KBM-7 (cell line): ENCODE data around the gene TM7SF3.
"Not testable (repeated sequence)": the region's sequence is repeated elsewhere in the genome, so short reads cannot be mapped to it uniquely, and the experiment has no call there.

Experiments used
- DNase-seq: peaks from one replicate; pipeline ENCODE4 v3.0.0-alpha.2; 2015
- in situ Hi-C: fragments of 300-500 bp; cut with MboI; formaldehyde crosslinking; loops from 2 replicates; pipeline ENCODE4 v1.14.3; 2020; ENCODE audit warnings: low sequenced_read_pairs, low pct_unique_long_range_greater_than_20kb, mixed read lengths

TM7SF3 gene

GRCh38 chr12:27014085-27014858 is at the start of gene TM7SF3:
TM7SF3 (minus strand) TSS chr12:27014384; CDS start chr12:27014168, 216 bp downstream.
- in situ Hi-C loops: no loop called here

GRCh38 chr12:27063250-27063851 is 49.2 kb upstream of the TM7SF3 start:
- DNase-seq: no peak
- in situ Hi-C loops: no loop called here

More at GRCh38 chr12:27014085-27014858, at the start of gene TM7SF3:
- DNase-seq: peak; percentile 97

GRCh38 chr12:27061317-27061716 is 47.1 kb upstream of the TM7SF3 start:
- in situ Hi-C loops: no loop called here

GRCh38 chr12:27060740-27061139 is 46.6 kb upstream of the TM7SF3 start:
- no peak for DNase-seq
- in situ Hi-C loops: no loop called here

More at GRCh38 chr12:27061317-27061716, 47.1 kb upstream of the TM7SF3 start:
- DNase-seq: no peak

- in situ Hi-C loops: no loop called here
- no peak for DNase-seq
These were observed 43.4 kb upstream of the TM7SF3 start for GRCh38 chr12:27057543-27057942.

GRCh38 chr12:27055966-27056365 is 41.8 kb upstream of the TM7SF3 start:
- no peak for DNase-seq
- in situ Hi-C loops: no loop called here

- in situ Hi-C loops: no loop called here
- DNase-seq: no peak
These were observed 38.6 kb upstream of the TM7SF3 start for GRCh38 chr12:27052742-27053141.

- in situ Hi-C loops: no loop called here
- DNase-seq: no peak
These were observed 38.0 kb upstream of the TM7SF3 start for GRCh38 chr12:27052176-27052575.

GRCh38 chr12:27048822-27049752 is 34.9 kb upstream of the TM7SF3 start:
- in situ Hi-C loops: no loop called here
- DNase-seq: no peak

GRCh38 chr12:27042018-27042417 is 27.8 kb upstream of the TM7SF3 start:
- DNase-seq, in situ Hi-C loops: not testable (repeated sequence)

- in situ Hi-C loops, DNase-seq: not testable (repeated sequence)
These were observed 26.5 kb upstream of the TM7SF3 start for GRCh38 chr12:27040637-27041036.

GRCh38 chr12:27034607-27035293 is 20.6 kb upstream of the TM7SF3 start:
- in situ Hi-C loops: no loop called here
- no peak for DNase-seq

GRCh38 chr12:27032679-27033078 is 18.5 kb upstream of the TM7SF3 start:
- in situ Hi-C loops: no loop called here
- DNase-seq: no peak

GRCh38 chr12:27031531-27031930 is 17.3 kb upstream of the TM7SF3 start:
- in situ Hi-C loops: no loop called here
- DNase-seq: no peak

GRCh38 chr12:27026257-27026656 is 12.1 kb upstream of the TM7SF3 start:
- in situ Hi-C loops: no loop called here
- no peak for DNase-seq

- in situ Hi-C loops: no loop called here
- DNase-seq: no peak
These were observed 10.9 kb upstream of the TM7SF3 start for GRCh38 chr12:27025116-27025515.

GRCh38 chr12:27024291-27024690 is 10.1 kb upstream of the TM7SF3 start:
- in situ Hi-C loops: no loop called here
- DNase-seq: no peak

- in situ Hi-C loops: no loop called here
- no peak for DNase-seq
These were observed 6.6 kb upstream of the TM7SF3 start for GRCh38 chr12:27020761-27021160.

- peak; percentile 29 for DNase-seq
- in situ Hi-C loops: no loop called here
These were observed 3.9 kb upstream of the TM7SF3 start for GRCh38 chr12:27018037-27018436.
